GM12801 (cell line): ENCODE results near the gene IFIH1.

Experiments used
- CTCF ChIP-seq: IDR thresholded peaks from one replicate; pipeline ENCODE4 v1.5.1; 2011; ENCODE audit warnings: control low read depth; ENCODE audit not compliant: insufficient read length; ENCODE audit errors: extremely low read depth

The IFIH1 gene

GRCh38 chr2:162324953-162325352 lies 6.5 kb upstream of the IFIH1 start:
- TF ChIP-seq CTCF, result no peak

GRCh38 chr2:162320864-162321517 lies 2.5 kb upstream of the IFIH1 start:
- TF ChIP-seq CTCF, result no peak

GRCh38 chr2:162317861-162318327 lies 590 bp downstream of the IFIH1 start:
- no peak for TF ChIP-seq CTCF

- no peak for TF ChIP-seq CTCF
Observed at GRCh38 chr2:162317058-162317742, 1.3 kb downstream of the IFIH1 start.

- no peak for TF ChIP-seq CTCF
Observed at GRCh38 chr2:162316590-162316989, 1.9 kb downstream of the IFIH1 start.

DNA sequence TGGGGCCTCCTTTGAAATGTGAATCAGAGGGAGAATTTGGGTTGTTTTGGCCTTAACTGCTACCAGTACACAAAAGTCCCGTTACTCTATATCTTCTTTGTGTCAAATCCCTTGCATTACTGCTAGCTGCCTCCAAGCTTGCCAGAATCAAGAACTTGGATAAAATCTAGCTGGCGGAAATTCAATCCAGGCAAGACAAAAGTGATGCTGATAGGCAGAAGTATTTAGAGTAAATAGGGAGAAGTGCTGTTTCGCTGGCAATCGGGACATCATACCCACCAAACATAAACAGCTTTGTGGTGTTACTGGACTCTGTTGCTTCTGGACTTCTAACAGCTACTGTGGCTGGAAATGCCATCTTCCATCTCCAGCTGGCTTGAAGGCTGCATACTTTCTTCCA lies 2.5 kb downstream of the IFIH1 start:
- no peak for TF ChIP-seq CTCF

- no peak for TF ChIP-seq CTCF
Observed at GRCh38 chr2:162312853-162313252, 5.6 kb downstream of the IFIH1 start.
